Osteoblast (primary cell): ENCODE data around the gene REL. TPM values are rescaled to one million over a fixed set of nuclear protein-coding genes. Genes with fewer than 3 reads are reported as not detected.
A peak's percentile ranks its signal among the peaks of the same experiment; 100 is the strongest.

Experiments
- DNase-seq: peaks from one replicate; pipeline ENCODE4 v3.0.0; 2011; ENCODE audit warnings: low spot score, mixed read lengths; ENCODE audit not compliant: insufficient read length; ENCODE audit errors: missing footprints
- H2AFZ ChIP-seq: 2 replicates; pipeline ENCODE4 v1.6.0; 2011; ENCODE audit warnings: mild to moderate bottlenecking, low read length
- H3K27ac ChIP-seq: 2 replicates; pipeline ENCODE4 v1.5.1; 2011; ENCODE audit warnings: mild to moderate bottlenecking, low read depth, low read length, moderate library complexity
- H3K27me3 ChIP-seq: 2 replicates; pipeline ENCODE4 v1.6.0; 2012; ENCODE audit warnings: mild to moderate bottlenecking, control low read depth, inconsistent platforms, low read length, moderate library complexity; ENCODE audit not compliant: insufficient read depth
- H3K36me3 ChIP-seq: 2 replicates; pipeline ENCODE4 v1.5.1; 2011; ENCODE audit warnings: mild to moderate bottlenecking, low read length, control low read depth, moderate library complexity; ENCODE audit not compliant: insufficient read depth
- H3K4me1 ChIP-seq: 2 replicates; pipeline ENCODE4 v1.5.1; 2011; ENCODE audit warnings: mild to moderate bottlenecking, low read length, control low read depth, moderate library complexity; ENCODE audit not compliant: insufficient read depth
- H3K4me2 ChIP-seq: 2 replicates; pipeline ENCODE4 v1.6.0; 2011; ENCODE audit warnings: mild to moderate bottlenecking, low read length; ENCODE audit not compliant: insufficient read depth
- H3K4me3 ChIP-seq: fragments of 200-600 bp; sonication (generic); 3 replicates; pipeline ENCODE4 v1.5.1; 2012; ENCODE audit warnings: mild to moderate bottlenecking, low read length, inconsistent platforms; ENCODE audit not compliant: insufficient read depth
- H3K79me2 ChIP-seq: 2 replicates; pipeline ENCODE4 v1.6.0; 2012; ENCODE audit warnings: mild to moderate bottlenecking, low read length, control low read depth, inconsistent platforms; ENCODE audit not compliant: insufficient read depth
- H3K9me3 ChIP-seq: 2 replicates; pipeline ENCODE4 v1.5.1; 2011; ENCODE audit warnings: low read depth, low read length, control low read depth
- H4K20me1 ChIP-seq: 2 replicates; pipeline ENCODE4 v1.6.0; 2012; ENCODE audit warnings: mild to moderate bottlenecking, low read length, control low read depth; ENCODE audit not compliant: insufficient read depth
- CTCF ChIP-seq: IDR thresholded peaks from 2 replicates; pipeline ENCODE4 v1.5.1; 2011; ENCODE audit warnings: mild to moderate bottlenecking, low read depth, low read length, moderate library complexity; ENCODE audit errors: extremely low read depth
- total RNA-seq: library from RNA; depleted of rRNA; stranded (reverse); fragments of >200 nt; gene quantifications from 2 replicates; pipeline ENCODE4 v1.2.3, GENCODE V29; 2012

REL gene
- total RNA-seq, 1 donor, result 6.2 TPM

DNA sequence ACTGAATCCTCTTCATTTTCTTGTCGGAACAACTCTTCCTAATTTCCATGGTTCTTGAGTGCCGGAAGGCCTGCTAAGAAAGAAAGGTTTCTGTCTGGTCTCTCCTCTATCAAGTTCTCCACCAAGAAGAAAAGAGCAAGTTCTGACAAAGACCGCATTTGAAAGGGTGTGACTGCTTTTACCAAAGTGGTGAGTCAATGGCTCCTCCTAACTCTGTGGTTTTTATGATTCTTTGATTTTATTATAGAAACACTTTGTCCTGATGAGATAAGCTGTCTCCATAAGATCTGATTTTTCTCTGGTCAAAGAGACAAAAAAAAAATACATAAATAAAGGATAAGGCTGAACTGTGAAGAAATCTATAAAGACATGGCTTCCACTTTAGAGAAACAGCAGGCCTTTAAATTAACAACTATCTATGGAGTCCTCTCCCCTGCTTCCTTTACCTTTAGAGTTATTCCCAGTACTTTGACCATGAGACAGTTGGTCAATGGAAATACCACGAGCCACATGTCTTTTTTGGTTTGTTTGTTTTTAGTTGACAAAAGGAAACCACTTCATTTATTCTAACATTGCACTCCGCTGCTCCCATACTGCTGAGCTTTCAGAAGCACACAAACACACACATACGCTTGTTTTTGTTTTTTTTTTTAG lies 67.7 kb downstream of the REL start:
- Histone ChIP-seq H3K79me2 (no peaks in the 10 kb centered on the region), H3K4me3 (no peak overlapping the region), H3K4me1 (peaks cover 6% of the 10 kb centered on the region), H3K27me3 (no peaks in the 10 kb centered on the region), H2AFZ (peak overlapping the region; percentile 12), H3K9me3 (no peaks in the 10 kb centered on the region), H3K36me3 (no peaks in the 10 kb centered on the region), H3K4me2 (no peak overlapping the region), H3K27ac (no peak overlapping the region), H4K20me1 (no peaks in the 10 kb centered on the region)
- no peak for TF ChIP-seq CTCF
- peak; percentile 76 for DNase-seq

GRCh38 chr2:60954139-60954538 lies 72.8 kb downstream of the REL start:
- Histone ChIP-seq H2AFZ (no peak overlapping the region), H3K4me1 (peaks cover 10% of the 10 kb centered on the region), H3K79me2 (no peaks in the 10 kb centered on the region), H3K4me3 (no peak overlapping the region), H3K9me3 (no peaks in the 10 kb centered on the region), H3K4me2 (no peak overlapping the region), H3K36me3 (no peaks in the 10 kb centered on the region), H3K27me3 (no peaks in the 10 kb centered on the region), H3K27ac (no peak overlapping the region), H4K20me1 (no peaks in the 10 kb centered on the region)
- no peak for TF ChIP-seq CTCF
- DNase-seq, result no peak

GRCh38 chr2:60957224-60957623 lies 75.8 kb downstream of the REL start:
- DNase-seq, result no peak

GRCh38 chr2:60957643-60958042 lies 76.3 kb downstream of the REL start:
- no peak for TF ChIP-seq CTCF
- no peak for DNase-seq
- H3K4me3 ChIP-seq, result no peak overlapping the region
- H3K9me3 ChIP-seq, result no peaks in the 10 kb centered on the region
- peaks cover 22% of the 10 kb centered on the region for H3K4me1 ChIP-seq
- no peaks in the 10 kb centered on the region for H3K79me2 ChIP-seq
- no peaks in the 10 kb centered on the region for H3K27me3 ChIP-seq
- H3K27ac ChIP-seq, result no peak overlapping the region
- no peak overlapping the region for H2AFZ ChIP-seq
- no peaks in the 10 kb centered on the region for H3K36me3 ChIP-seq
- no peak overlapping the region for H3K4me2 ChIP-seq
- H4K20me1 ChIP-seq, result no peaks in the 10 kb centered on the region

More at GRCh38 chr2:60957224-60957623, 75.8 kb downstream of the REL start:
- H3K27me3 ChIP-seq, result no peaks in the 10 kb centered on the region
- no peak for TF ChIP-seq CTCF
- no peak overlapping the region for H3K4me3 ChIP-seq
- no peak overlapping the region for H2AFZ ChIP-seq
- H3K4me2 ChIP-seq, result no peak overlapping the region
- no peaks in the 10 kb centered on the region for H3K9me3 ChIP-seq
- peaks cover 22% of the 10 kb centered on the region for H3K4me1 ChIP-seq
- H3K36me3 ChIP-seq, result no peaks in the 10 kb centered on the region
- H4K20me1 ChIP-seq, result no peaks in the 10 kb centered on the region
- H3K27ac ChIP-seq, result no peak overlapping the region
- H3K79me2 ChIP-seq, result no peaks in the 10 kb centered on the region
